ENCODE data around the gene NIPSNAP3A.

NIPSNAP3A gene

GRCh38 chr9:104774132-104774531, 26.6 kb downstream of the NIPSNAP3A start:
- no peak for DNase-seq

GRCh38 chr9:104774831-104775573, 27.5 kb downstream of the NIPSNAP3A start:
- DNase-seq = no peak

GRCh38 chr9:104775574-104775936, 28.1 kb downstream of the NIPSNAP3A start:
- DNase-seq = no peak

GRCh38 chr9:104775976-104776375, 28.5 kb downstream of the NIPSNAP3A start:
- DNase-seq = no peak

GRCh38 chr9:104776797-104777196, 29.3 kb downstream of the NIPSNAP3A start:
- DNase-seq = no peak

GRCh38 chr9:104778802-104779201, 31.3 kb downstream of the NIPSNAP3A start:
- no peak for DNase-seq

GRCh38 chr9:104779334-104779733, 31.9 kb downstream of the NIPSNAP3A start:
- no peak for DNase-seq

- DNase-seq = no peak
These were observed 32.6 kb downstream of the NIPSNAP3A start for GRCh38 chr9:104779946-104780535.

- no peak for DNase-seq
These were observed 33.4 kb downstream of the NIPSNAP3A start for GRCh38 chr9:104780796-104781395.

GRCh38 chr9:104783588-104783987, 36.1 kb downstream of the NIPSNAP3A start:
- DNase-seq = no peak

GRCh38 chr9:104784098-104784497, 36.6 kb downstream of the NIPSNAP3A start:
- DNase-seq = no peak

GRCh38 chr9:104786293-104786692, 38.8 kb downstream of the NIPSNAP3A start:
- DNase-seq = no peak

GRCh38 chr9:104787306-104788015, 40.0 kb downstream of the NIPSNAP3A start:
- no peak for DNase-seq

- no peak for DNase-seq
These were observed 40.8 kb downstream of the NIPSNAP3A start for GRCh38 chr9:104788251-104788650.

- no peak for DNase-seq
These were observed 46.6 kb downstream of the NIPSNAP3A start for GRCh38 chr9:104794070-104794469.

GRCh38 chr9:104795082-104795481, 47.6 kb downstream of the NIPSNAP3A start:
- no peak for DNase-seq

GRCh38 chr9:104795857-104796256, 48.4 kb downstream of the NIPSNAP3A start:
- DNase-seq = no peak

- no peak for DNase-seq
These were observed 50.9 kb downstream of the NIPSNAP3A start for GRCh38 chr9:104798209-104798995.

GRCh38 chr9:104800068-104800785, 52.7 kb downstream of the NIPSNAP3A start:
- DNase-seq = no peak

- no peak for DNase-seq
These were observed 54.6 kb downstream of the NIPSNAP3A start for GRCh38 chr9:104802110-104802509.

GRCh38 chr9:104802906-104803305, 55.4 kb downstream of the NIPSNAP3A start:
- DNase-seq = no peak
